Stimulated activated CD8-positive, alpha-beta memory T cell treated with anti-CD3 and anti-CD28 coated beads, Interleukin-15, amount 100 ng/mL, for 1 hour (primary cell): ENCODE data around the gene MNDA.

ENCODE experiments used
- DNase-seq: peaks from one replicate; pipeline ENCODE4 v3.0.0-alpha.2; 2020; ENCODE audit warnings: low read depth

MNDA gene

GRCh38 chr1:158830904-158831507 is at the start of gene MNDA:
TSS of gene MNDA (plus strand) at chr1:158831351. CDS start at chr1:158842154, 10,803 bp downstream.
- DNase-seq, result no peak

- peak; percentile 7 for DNase-seq
Measured at GRCh38 chr1:158793604-158794003, 37.5 kb upstream of the MNDA start.

- DNase-seq, result no peak
Measured at GRCh38 chr1:158794247-158794646, 36.9 kb upstream of the MNDA start.

GRCh38 chr1:158798531-158798930 is 32.6 kb upstream of the MNDA start:
- DNase-seq, result no peak

DNA sequence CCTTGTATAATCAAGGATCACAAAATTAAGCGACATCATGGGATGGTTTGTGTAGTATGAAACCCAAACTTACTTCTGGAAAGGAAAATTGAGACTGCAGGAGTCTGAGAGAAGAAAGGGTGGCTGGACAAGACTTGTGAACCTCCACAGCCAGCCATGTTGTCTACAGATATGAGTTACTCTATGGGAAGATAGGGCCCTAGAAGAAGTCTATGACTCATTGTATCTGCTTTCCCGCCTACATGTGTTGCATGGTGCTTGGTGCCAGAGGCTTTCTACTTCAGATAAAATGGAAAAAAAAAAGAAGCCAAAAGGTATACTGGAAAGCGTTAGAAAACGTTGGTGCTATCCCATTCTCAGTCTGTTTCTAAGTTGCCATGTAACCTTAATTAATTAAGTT is 31.5 kb upstream of the MNDA start:
- no peak for DNase-seq

GRCh38 chr1:158800526-158800925 is 30.6 kb upstream of the MNDA start:
- no peak for DNase-seq

DNA sequence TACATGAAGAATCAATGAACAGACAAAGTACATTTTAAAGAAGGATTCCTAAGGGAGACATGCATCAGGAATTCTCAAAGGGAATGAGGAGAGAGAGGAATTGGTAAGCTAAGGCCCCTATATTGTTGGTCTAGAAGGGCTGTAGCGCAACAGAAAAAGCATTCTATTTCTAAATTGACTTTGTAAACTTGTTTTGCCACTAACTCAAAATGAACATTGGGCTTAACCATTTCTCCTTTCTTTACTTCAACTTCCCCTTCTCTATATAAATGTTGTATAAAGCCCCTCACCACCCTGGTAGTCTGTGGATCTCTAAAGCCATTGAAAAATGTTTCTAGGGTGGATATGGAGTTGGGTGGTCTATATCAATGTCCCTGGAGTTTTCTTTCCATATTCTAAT is 29.8 kb upstream of the MNDA start:
- DNase-seq, result no peak

- DNase-seq, result no peak
Measured at GRCh38 chr1:158803678-158804077, 27.5 kb upstream of the MNDA start.

DNA sequence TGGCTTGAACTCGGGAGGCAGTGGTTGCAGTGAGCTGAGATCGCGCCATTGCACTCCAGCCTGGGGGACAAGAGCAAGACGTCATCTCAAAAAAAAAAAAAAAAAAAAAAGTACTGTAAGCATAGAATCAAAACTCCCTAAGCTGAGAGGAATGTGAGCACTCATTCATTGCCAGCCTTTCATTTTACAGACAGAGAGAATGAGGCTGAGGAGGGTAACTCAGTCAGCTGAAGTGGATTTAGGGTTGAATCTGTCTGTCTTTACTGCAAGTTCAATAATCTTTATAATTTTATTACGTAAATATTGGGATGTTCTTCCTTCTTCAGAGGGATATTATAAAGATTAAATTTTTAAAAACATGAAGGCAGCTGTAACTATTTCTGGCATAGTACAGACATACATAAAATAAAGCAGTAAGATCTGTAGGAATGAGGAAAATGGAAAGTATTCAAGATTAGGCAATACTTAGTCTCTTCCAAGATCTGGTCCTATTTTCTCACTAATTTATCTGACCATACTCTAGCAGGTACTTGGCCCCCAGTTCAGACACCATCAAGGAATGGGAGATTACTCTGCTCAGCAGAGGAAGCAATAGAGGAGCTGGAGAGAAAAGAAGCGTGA is 24.1 kb upstream of the MNDA start:
- DNase-seq, result no peak

DNA sequence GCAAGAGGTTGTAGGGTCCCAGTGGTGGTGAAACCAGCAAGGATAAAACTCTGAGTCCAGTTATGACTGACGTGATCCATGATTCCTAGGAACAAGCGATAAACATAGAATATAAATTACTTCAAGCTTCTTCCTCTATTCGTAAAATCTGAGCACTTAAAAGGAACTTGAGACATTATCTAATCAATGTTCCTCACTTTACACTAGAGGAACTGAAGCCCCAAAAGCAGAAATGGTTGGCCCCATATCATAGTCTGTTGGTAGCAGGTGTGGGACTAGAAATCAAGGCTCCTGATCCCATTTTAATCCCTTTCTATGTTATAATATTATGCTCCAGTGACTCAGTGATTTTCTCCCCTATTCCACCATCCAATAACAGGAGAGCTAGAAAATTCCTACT is 21.9 kb upstream of the MNDA start:
- DNase-seq, result no peak

GRCh38 chr1:158809862-158810261 is 21.3 kb upstream of the MNDA start:
- DNase-seq, result no peak

GRCh38 chr1:158810311-158810710 is 20.8 kb upstream of the MNDA start:
- DNase-seq, result no peak

DNA sequence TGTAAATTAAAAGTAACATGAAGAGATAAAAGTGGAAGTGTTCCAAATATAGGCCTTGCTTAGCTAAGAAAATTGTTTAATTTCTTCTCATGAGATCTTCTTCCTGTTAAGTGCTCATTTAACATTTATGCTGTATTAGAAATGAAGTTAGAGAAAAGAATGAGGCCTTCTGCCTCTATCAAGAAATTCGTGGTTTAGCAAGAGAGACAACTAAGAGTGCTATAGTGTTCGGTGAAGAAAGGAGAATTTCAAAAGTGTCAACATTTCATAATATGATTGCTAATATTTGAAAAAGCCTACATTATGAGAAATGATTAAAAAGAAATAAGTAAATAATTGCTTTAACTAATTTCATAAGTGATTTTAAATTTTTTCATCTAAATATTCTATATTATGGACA is 18.8 kb upstream of the MNDA start:
- no peak for DNase-seq

GRCh38 chr1:158813164-158813563 is 18.0 kb upstream of the MNDA start:
- DNase-seq, result no peak

GRCh38 chr1:158814970-158815369 is 16.2 kb upstream of the MNDA start:
- no peak for DNase-seq

GRCh38 chr1:158818560-158818959 is 12.6 kb upstream of the MNDA start:
- no peak for DNase-seq

DNA sequence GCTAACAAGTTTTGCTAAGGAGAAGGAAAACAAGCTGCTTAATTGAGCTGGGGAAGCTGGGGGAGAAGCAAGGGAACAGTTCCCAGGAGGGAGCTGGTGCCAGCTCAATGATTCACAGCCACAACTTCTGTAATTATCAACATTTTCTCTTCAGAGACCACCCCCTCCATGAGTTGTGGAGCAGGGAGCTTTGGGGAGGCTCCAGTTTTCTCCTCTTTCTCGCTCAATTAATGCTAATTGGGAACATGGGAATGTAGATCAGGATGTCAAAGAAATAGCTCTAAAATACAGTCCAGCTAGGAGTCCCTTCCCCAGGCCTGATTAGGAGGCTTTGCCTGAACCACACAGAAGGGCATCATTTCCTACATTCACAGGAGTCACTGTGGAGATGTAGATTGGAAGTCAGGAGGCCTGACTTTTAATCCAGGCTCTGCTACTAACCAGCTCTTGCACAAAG is 12.1 kb upstream of the MNDA start:
- DNase-seq, result no peak

DNA sequence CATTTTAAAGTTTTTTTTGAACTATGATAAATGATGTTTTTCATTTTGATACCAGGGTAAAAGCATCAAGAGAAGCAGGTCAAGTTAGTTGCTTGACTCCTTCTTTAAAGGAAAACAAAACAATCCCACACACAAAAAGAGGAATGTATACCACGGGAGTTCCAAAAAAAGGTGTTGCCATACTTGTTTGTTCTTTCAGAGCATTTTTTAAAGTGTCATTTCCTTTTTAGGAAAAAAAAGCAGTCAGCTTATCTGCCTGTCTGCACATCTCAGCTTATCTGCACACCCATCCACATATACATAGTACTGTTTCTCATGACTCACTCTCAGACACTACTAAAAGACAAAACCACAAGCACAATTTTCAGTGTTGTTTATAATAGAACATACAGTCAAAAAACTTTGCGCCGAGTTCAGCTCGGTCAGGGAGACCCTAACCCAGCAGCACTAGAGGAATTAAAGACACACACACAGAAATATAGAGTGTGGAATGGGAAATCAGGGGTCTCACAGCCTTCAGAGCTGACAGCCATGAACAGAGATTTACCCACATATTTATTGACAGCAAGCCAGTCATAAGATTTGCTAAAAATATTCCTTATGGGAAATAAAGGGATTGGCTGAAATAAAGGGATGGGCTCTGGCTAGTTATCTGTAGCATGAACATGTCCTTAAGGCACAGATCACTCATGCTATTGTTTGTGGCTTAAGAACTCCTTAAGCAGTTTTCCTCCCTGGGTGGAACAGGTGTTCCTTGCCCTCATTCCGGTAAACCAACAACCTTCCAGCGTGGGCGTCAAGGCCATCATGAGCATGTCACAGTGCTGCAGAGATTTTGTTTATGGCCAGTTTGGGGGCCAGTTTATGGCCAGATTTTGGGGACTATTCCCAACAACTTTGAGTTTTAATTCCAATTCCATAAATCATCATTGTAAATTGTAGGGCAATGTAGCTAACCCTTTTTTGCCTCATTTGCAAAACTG is 11.4 kb upstream of the MNDA start:
- DNase-seq, result no peak

- DNase-seq, result no peak
Measured at GRCh38 chr1:158821723-158822122, 9.4 kb upstream of the MNDA start.

DNA sequence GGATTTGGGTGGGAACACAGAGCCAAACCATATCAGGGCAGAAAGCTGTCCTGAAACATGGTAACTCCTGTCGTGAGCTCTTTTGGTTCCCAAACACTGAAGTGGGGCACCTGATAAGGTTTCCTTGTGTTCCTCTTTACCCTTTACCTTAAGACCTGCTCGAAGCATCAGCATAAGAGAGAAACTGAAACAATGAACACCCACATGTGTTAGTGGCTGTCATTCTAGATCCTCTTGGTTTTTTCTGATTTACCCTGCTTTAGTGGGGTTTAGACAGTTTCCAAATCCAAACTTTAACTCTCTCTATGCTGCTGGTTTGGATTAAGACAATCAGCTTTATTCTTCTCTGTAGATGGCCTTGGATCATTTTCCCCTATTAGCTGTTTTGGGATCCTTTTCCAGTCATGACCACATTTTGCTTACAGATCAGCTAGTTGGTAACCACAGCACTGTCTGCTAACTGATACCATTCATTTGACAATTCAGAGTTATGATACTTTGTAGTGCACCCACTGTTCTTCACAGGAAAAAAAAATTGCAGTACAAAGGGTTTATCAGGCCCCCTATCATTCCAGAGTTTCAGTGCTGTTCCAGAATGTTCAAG is 975 bp upstream of the MNDA start:
- no peak for DNase-seq

GRCh38 chr1:158833264-158833663 is 2.1 kb downstream of the MNDA start:
- DNase-seq, result no peak

DNA sequence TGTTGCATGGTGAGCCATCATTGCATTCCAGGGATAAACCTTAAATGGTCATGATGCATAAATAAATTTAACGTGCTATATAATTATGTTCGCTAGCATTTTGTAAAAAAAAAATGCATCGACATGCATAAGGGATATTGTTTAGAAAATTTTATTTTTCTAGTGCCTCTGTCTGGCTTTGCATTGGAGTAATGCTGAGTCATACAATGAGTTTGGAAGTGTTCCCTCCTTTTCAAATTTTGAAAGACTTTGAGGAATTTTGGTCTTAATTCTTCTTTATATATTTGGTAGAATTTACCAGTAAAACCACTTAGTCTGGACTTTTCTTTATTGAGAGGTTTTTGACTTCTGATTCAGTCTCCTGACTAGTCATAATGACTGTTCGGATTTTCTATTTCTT is 4.9 kb downstream of the MNDA start:
- DNase-seq, result no peak

DNA sequence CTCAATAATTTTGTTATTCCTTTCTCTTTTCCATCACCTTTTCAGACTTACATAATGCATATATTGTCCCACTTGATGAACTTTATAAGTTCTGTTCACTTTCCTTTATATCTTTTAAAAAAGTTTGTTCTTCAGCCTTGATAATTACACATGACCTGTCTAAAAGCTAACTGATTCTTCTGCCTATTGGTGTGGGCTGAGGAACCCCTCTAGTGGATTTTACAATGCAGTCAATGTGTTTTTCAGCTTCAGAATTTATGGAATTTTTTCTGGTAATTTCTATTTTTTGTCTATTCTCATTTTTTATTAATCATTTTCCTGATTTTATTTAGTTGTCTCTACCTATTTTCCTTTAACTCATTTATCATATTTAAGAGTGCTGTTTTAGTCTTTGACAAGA is 7.5 kb downstream of the MNDA start:
- no peak for DNase-seq
